SW480 (cell line): ENCODE measurements around the gene RAB3B.

Experiments
- DNase-seq: peaks from one replicate; pipeline ENCODE4 v3.0.0-alpha.2; 2016; ENCODE audit warnings: low spot score

Gene RAB3B

DNA sequence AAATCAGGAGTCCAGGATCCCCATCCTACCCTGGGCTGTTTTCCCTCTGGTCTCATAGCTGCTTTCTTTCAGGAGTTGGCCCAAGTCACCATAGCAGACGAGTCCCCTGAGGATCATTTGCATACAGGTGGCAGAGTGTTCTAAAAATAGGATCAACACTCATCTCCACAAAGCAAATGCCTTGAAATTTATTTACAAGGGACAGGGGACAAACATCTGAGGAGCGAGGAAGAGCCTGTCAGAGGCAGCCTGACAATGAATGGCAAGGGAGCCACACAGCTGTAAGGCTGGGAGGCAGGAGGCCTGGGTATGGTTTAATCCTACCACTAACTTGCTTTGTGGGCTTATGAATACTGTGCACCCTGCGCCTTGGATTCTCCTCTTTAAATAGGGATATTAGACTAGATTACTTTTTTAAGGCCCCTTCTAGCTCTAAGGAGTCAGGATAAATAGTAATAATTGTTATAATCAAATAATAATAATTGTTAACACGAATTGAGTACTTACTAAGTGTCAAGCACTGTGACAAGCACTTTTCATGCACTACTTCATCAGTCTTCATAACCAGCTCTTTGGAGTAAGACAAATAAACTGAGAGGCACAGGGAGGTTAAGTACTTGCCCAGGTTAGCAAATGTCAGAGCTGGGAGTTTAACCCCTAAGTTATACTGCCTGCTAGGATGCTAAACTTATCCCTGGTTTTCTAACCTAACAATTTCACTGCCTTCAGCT is 34.5 kb downstream of the RAB3B start:
- DNase-seq = peak; percentile 28

DNA sequence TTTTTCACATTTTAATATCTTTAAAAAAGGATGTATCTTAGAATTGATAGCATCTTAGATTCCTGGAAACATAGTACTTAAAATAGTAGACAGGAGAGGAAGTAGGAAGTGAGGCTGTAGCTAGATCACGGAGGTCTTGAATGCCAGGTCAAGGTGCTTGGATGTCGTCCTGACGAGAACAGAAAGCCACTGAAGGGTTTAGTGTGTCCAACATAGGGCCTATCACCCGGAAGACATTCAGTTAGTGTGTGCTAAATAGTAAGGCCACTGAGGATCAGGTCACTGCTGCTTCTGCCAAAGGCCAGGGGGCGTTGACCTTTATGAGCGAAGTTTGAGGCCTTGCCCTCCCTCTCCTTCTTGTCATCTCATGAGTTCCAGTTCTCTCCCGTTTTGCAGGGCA is 35.7 kb downstream of the RAB3B start:
- no peak for DNase-seq

DNA sequence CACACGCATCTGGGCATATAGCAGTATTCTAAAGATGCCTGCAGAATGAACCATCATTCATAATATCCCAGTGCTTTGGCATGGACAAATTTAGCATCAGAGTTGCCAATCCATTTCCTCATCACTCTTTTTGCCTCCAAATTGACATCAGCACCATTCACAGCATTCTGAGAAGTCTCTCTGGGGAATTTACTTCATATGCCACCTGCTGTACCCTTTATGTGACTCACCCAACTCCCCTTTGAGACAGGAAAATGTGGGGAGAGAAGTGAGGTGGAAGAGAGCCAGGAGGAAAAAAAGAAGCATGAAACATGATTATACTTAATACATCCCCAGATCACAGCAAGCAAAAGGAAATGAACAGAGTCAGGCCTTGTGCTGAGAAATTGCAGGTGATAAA is 37.4 kb downstream of the RAB3B start:
- no peak for DNase-seq

DNA sequence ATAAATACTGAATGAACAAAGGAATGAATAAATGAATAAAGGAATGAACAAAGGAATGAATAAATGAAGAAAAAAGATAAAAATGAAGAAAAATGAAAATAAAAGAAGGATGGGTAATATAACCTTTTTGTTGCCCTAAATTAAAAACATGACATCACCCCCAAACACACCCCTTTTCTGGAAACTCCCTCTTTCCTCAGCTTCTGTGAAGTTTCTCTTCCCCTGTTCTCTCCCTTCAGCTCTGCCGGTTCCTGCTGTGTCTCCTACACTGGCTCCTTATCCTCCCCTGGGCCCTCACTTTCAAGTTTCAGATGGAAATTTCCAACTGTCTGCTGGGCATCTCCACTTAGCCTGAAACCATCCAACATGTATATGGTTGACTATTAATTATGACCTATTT is 37.9 kb downstream of the RAB3B start:
- DNase-seq = no peak

DNA sequence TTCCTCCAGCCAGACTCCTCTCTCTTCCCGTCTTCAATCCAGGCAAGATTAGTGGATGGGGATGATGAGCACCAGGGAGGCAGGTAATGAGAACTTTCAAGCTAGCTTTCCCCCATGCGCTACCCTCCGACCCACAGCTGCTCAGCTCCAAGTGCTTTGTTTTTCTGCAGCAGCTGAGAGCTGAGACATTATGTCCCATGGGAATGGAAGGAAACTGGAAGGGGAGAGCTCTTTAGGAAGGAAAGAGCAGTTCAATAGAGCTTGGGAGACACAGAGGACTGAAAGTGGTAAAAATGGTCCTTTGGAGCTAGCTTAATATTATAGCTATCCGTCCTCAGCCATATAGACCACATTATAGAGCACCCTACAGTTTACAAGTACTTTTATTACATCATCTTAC is 39.8 kb downstream of the RAB3B start:
- no peak for DNase-seq

DNA sequence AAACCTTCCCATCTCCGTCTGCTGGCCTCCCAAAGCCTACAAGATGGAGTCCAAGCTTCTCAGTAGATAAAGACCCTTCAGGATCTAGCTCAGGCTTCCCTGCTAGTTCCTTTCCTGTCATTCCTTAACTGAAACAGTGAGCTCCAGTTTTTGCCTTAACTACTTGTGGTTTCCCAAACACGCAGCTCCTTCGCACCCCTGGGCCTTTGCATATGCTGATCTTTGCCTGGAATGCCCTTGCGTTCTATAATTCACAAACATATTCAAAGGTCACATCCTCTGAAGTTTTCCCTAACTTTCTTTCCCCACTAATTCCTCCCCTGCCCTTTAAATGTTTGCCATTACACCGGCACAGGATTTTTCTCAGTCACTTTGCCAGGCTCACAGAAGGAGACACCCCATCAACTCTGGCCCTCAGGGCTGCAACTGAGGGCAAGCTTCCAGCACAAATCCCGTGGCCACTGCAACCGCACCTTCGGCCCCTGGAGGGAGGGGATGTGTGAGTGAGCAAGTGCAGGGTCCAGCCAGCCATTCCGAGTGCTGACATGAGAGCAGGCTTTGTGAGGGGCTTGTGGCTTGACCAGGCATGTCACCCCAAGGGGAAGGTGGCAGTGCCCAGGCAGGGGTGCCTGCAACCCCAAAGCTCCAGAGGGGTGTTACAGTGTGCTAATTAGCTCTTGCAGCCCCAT is 41.3 kb downstream of the RAB3B start:
- DNase-seq = no peak

DNA sequence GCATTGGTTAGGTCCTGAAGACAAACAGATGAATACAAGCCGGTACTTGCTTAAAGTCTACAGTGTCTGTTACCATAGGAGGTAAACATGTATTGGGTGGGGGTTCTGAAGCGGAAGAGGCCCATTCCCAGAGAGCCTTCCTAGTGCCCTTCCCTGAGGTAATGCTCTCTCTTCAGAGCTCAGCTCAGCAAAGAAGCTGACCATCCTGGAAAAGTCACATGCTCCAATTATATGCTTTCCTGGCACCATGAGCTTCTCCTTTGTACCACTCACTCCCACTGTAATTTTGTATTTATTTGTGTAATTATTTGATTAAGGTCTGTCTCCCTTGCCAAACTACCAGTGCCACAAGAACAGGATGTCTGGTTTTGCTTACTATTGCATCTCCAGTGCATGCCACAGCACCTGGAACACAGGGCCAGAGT is 42.0 kb downstream of the RAB3B start:
- no peak for DNase-seq

DNA sequence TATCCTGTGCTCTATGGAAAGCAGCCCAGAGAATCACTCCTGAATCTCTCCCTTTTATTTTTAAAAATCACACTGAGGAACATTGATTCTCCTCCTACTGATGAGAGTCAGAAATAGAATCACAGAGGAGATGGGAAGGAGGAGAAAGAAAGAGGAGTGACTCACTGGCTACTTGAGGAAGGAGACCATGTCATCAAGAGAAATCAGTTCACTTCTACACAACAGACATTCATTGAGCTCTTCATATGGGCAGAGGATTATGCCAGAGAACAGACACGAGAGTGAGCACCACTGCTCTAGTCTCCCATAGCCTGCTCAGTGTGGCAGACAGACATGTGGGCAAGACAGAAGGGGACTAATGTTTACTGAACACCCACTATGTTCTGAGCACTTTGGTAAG is 44.2 kb downstream of the RAB3B start:
- no peak for DNase-seq

DNA sequence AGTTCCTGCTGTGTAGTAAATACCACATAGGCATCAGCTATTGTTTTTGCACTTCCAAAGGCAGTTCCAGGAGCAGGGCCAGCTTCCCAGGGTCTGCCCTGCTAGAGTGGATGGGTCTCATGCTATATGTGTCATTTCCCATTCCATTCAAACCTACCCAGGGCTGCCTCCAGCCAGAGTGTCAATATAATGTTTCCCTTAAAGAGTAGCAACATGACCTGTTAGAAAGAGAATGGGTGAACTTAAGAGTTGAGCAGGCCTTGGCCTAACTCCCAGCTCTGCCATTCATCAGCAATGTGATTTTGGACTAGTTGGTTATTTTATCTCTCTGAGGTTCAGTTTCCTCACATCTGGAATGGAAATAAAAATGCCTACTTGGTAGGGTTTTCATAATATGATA is 44.9 kb downstream of the RAB3B start:
- DNase-seq = no peak

DNA sequence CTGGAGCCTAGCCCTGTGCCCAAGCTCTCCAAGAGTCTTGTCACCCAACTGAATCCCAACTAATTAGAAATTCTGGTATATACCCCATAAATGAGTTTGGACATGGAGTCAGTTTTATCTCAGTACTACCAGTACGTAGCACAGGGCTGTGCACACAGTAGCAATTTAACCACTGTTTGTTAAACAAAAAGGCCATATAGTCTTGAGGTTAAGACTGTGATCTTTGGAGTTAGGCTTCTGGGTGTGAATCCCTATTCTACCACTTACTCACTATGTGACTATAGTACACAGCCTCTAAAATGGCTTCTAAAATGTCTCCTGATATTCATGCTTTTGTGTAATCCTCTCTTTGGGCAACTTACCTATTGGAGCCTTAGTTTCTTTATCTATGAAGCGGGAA is 48.2 kb downstream of the RAB3B start:
- DNase-seq = no peak

DNA sequence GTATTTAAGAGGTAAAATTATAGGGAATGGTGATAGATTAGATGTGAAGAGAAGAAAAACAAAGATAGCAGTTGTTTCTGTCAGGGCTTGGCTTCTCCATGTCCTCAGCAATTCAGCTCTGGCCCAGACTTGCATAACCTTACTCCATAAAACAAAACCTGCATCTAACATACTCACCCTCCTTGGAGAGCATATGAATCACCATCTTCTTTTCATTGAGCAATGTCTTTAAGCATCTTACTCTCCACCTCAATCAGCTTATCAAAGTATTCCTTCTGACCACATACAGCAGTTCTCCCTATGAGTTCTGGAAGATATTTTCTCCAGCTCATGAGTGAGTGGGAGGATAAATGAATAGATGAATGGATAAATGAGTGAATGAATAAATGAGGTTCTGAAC is 49.0 kb downstream of the RAB3B start:
- DNase-seq = no peak

DNA sequence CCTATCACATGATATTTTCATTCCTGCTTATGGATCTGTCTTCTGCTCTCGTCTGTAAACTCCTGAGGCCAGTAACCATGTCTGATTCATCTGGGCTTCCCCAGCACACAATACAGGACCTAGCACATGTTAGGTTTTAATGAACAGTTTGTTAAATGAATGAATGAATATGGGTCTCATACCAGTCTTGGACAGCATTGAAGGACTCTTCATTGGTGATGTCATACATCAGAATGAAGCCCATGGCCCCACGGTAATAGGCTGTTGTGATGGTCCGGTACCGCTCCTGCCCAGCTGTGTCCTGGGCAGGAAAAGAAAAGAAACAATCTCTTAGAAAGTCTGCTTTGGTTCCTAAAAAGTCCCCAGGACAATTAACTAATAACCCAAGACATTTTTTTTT is 53.4 kb downstream of the RAB3B start:
- no peak for DNase-seq

DNA sequence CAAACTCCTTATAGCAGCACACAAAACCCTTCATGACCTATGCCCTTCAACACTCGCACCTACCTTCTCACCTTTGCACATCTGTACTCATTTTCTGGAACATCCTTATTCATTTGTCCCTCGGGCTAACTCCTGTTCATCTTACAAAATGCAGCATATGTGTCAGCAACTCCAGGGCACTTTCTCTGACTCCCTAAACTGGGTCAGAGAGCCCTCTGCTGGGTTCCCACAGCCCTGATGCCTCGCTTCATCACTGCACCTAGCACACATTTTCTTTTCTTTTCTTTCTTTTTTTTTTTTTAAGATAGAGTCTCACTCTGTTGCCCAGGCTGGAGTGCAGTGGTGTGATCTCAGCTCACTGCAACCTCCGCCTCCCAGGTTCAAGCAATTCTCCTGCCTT is 54.0 kb downstream of the RAB3B start:
- DNase-seq = no peak

DNA sequence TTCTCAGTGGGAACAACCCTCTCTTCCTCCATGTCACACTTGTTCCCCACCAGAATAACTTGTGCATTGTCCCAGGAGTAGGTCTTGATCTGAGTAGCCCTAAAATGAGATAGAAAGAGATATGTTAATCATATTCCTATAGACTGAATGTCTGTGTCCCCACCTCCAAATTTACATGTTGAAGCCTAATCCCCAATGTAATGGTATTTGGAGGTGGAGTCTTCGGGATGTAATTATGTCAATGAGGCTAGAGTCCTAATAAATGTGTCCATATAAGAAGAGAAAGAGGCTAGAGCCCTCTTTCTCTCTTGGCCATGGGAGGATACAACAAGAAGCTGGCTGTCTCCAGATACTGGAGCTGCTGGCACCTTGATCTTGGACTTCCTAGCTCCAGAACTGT is 57.2 kb downstream of the RAB3B start:
- no peak for DNase-seq

DNA sequence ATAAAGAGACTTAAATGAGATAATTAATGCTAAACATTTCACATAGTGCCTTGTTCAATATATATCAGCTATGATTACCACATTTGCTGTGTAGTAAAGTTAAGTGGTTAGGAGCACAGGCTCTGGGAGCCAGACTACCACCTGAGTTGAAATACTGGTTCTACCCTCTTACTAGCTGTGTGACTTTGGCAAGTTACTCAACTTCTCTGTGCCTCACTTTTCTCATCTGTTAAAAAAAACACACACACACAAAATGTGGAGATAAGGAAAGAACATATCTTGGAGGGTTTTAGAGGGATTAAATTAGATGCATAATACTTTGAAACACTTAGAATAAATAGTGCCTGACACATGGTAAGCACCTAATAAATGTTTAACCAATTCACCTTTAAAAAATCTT is 60.2 kb downstream of the RAB3B start:
- no peak for DNase-seq

DNA sequence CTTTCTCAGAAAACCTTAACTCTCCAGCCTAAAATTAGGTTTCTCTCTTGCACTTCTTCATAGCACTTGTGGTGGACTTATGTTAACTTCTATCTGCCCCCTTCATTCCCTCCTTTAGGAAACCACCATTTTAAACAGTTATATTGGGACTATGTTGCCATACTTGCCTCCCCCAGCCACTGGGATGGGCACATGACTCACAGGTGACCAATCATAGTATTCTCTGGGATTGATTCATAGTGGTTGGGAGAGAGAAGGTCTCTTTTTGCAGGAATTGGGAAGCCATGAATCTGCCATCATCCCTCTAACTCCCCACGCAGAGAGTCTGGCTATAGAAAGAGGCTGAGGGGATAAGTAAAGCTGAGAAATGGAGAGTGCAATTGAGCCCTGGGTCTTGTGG is 61.6 kb downstream of the RAB3B start:
- DNase-seq = no peak

DNA sequence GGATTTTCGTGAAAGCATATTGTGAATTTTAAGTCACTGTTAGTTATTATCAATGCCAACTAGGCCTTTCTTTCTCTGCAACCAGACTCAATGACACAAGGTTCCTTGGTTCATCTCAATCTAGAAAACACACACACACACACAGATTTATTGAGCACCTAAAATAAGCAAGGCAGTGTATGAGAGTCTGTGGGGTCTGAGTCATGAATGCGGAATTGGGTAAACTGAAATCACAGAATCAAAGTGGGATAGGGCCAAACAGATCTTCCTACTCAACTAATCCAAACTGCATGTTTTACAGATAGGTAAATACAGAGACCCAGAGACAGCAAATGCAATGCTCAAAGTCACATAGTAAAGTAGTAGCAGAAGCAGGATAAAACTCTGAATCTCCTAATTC is 63.5 kb downstream of the RAB3B start:
- DNase-seq = no peak

DNA sequence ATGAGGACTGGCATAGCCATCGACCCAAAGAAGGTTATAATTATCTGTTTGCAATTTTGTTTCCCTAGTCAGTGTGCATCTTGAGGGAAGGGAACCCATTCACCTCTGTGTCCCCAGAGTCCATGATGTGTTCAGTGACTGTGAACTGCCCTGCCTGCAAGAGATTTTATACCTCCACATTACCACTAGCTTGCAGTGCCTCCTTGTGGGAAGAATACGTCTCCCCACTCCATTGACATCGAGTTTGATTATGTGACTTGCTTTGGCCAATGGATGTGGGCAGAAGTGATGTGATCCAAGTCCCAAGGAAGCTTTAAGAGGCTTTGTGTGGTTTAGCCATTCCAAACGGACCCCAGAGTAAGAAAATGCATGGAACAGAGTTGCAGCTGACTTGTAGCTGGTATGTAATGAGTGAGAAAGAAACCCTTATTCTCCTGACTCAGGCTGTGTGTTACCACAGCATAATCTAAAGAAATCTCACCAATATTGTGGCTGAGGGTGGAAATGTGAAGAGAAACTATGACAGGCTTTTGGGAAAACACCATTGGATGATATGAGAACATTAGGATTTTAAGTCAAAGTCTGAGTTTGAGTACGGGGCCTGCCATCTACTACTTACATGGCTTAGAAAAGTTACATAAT is 64.2 kb downstream of the RAB3B start:
- peak; percentile 38 for DNase-seq

DNA sequence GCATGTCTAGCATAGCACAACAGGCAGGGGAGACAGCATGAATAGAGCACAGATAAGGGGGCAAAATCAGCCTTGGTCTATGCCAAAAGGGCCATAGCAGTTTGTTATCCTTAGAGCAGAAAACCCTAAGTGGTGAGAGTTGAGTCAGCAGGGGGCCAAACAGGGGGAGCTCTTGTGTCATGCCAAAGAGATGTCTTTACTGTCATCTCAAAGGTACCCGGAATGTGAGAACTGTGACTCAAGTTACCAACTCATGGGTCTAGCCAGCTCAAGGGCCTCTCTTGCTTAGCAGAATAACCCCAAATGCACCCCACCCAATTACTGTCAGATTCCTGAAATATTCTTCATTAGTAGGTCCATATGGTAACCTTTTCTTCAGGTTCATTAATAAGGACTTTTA is 66.0 kb downstream of the RAB3B start:
- no peak for DNase-seq

DNA sequence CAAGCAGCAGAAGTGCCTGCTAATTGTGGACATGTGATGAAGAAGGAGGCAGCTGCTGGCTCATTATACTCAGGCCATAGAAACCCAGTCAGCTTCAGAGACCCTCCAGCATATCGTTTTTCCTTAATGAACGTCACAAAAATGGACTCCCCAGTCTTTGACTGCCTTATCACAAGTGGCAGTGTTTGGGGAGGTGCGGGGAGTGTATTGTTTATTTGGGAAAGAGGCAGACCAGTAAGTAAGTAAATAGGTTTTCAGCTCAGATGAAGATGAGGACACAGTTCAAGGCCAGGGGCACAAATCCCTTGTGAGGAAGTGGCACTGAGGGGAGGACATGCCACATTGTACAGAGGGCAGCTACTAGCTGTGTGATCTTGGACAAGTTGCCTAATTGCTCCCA is 68.5 kb downstream of the RAB3B start:
- DNase-seq = no peak

DNA sequence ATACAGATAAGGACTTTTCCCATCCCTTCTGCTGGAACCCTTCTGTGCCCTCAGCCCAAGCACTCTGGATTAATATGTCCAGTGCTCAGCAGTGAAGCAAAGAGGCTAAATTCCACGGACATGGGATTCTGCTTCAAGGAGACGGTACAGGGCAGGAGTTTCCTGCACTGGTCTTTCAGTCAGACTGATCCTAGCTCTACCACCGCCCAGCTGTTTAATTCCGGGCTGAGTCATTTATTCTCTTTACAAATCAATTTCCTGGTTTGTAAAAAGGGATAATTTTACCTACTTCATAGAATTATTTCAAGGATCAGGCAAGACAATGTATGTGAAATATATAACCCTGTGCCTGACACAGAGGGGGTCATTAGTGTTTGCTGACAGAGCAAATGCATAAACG is 70.4 kb downstream of the RAB3B start:
- no peak for DNase-seq

DNA sequence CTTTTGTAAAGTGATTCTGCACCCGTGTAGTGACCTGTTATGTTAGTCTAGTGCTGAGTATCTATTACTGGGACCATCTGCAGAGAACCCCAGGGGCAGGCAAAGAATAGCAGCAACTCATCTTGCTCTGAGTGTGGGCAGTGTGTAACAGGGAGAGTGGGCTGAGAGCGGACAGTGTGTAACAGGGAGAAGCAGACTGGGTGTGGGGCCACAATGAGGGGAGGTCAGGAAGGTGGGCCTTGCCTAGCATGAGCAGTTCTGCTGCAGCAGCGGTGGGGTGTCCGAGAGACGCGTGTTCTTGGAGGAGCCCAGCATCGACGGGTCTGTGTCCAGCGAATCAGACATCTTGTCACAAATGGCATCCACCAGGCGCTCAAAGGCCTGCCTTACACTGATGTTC is 70.8 kb downstream of the RAB3B start:
- no peak for DNase-seq

DNA sequence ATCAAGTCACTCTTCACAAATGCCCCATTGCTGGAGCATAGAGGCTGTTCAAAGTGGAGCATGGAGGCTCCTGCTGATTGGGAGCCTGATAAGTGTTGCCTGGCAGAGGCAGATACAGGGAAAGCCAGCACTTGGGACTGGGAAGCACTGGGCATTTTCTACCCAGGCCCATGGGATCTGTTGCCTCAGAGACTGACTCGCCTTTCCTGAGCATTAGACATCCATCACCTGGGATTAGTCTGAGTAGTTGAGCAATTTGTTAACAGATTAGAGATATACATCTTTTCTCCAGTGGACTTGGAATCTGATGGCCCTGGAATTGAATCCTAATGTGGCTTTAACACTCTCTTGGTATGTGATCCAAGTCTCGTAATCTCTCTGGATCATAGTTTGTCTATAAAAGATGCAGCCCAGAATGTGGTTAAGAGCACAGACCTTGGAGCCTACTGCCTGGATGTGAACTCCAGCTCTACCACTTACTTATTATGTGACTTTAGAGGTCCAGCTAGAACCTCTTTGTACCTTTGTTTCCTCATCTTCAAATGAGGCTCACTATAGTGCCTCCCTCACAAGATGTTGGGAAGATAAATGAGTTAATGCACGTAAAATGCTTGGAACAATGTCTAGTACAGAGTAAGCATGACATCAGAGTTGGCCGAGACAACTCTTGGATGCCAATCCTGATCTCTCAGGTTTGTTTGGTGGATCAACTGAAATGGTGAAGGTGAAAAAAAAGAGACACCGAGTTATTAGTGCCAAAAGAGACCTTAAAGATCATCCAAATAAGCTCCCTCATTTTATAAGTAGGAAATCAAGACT is 73.7 kb downstream of the RAB3B start:
- no peak for DNase-seq
